Ecto neural progenitor cell (in vitro differentiated cells): ENCODE measurements around the gene TTC39C.
A peak's percentile ranks its signal among the peaks of the same experiment; 100 is the strongest.
"Not testable (repeated sequence)": the region's sequence is repeated elsewhere in the genome, so short reads cannot be mapped to it uniquely, and the experiment has no call there.

Experiments used
- DNase-seq: peaks from one replicate; pipeline ENCODE4 v3.0.0-alpha.2; 2018; ENCODE audit warnings: low spot score

Gene TTC39C

GRCh38 chr18:24136967-24137373, 122.4 kb downstream of the TTC39C start:
- no peak for DNase-seq

- no peak for DNase-seq
Observed at GRCh38 chr18:24138409-24138788, 123.8 kb downstream of the TTC39C start.

- DNase-seq = peak; percentile 86
Observed at GRCh38 chr18:24138789-24139616, 124.4 kb downstream of the TTC39C start, which contains the start of gene CABYR. Gene CABYR, plus strand, starts transcription at chr18:24139062. Its CDS starts 4,053 bp downstream, at chr18:24143115.

- DNase-seq = no peak
Observed at GRCh38 chr18:24140697-24141096, 126.1 kb downstream of the TTC39C start.

GRCh38 chr18:24142376-24142775, 127.8 kb downstream of the TTC39C start:
- DNase-seq = no peak

- not testable (repeated sequence) for DNase-seq
Observed at GRCh38 chr18:24149591-24149990, 135.0 kb downstream of the TTC39C start.

GRCh38 chr18:24153397-24153796, 138.8 kb downstream of the TTC39C start:
- no peak for DNase-seq

- DNase-seq = no peak
Observed at GRCh38 chr18:24157855-24158254, 143.3 kb downstream of the TTC39C start.

- DNase-seq = no peak
Observed at GRCh38 chr18:24160086-24160485, 145.5 kb downstream of the TTC39C start.

- no peak for DNase-seq
Observed at GRCh38 chr18:24161304-24161703, 146.8 kb downstream of the TTC39C start.

- no peak for DNase-seq
Observed at GRCh38 chr18:24168496-24168895, 153.9 kb downstream of the TTC39C start.

GRCh38 chr18:24170360-24170759, 155.8 kb downstream of the TTC39C start:
- DNase-seq = no peak

- DNase-seq = no peak
Observed at GRCh38 chr18:24173997-24174396, 159.4 kb downstream of the TTC39C start.

- DNase-seq = peak; percentile 78
Observed at GRCh38 chr18:24176727-24177416, 162.3 kb downstream of the TTC39C start.

GRCh38 chr18:24177499-24178133, 163.1 kb downstream of the TTC39C start:
- DNase-seq = no peak

GRCh38 chr18:24180048-24180447, 165.5 kb downstream of the TTC39C start:
- no peak for DNase-seq

GRCh38 chr18:24181806-24182205, 167.3 kb downstream of the TTC39C start:
- DNase-seq = no peak
